Measurements from ENCODE around the gene NOBOX.
"Not testable (repeated sequence)": the region's sequence is repeated elsewhere in the genome, so short reads cannot be mapped to it uniquely, and the experiment has no call there.

The NOBOX gene

DNA sequence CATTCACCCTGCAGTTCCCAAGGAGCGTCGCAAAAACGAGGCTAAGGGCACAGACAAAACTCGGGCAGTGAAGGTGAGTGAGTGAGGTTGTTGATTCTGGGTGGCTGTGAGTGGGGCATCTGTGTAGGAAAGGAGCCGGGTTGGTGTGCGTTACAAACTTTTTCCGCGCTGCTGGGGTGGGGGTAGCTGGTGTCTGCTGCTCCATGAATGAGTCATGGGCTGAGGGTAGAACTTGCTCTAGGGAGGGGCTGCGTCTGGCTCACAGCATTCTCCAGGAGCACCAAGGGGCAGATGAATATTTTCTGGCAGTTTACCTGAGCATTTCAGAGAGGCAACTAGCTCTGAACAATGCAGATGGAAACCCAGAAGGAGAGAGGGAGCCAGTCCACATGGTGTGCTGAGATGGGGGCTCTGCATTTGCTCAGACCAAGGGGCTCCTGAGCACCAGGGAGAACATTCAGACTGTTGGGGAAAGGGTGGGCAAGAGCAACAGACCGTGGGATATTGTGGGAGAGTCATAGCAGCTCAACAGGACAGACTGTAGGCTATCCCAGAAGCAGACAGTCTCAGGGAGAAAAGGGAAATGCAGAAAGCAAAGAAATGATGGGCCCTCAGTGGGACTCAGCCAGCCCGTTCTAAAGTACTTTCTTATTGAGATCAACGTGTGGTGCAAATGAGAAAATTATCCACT, 18.8 kb downstream of the NOBOX start:
- Histone ChIP-seq H3K27me3 (ENCODE audit: low read depth) (no peaks in the 10 kb centered on the region), H3K4me1 (no peaks in the 10 kb centered on the region), H3K9me3 (no peaks in the 10 kb centered on the region), H3K4me3 (no peak overlapping the region), H3K36me3 (replicated peaks) (no peaks in the 10 kb centered on the region)
- no peak for DNase-seq (ENCODE audit: low spot score in 2 of 2)
- in situ Hi-C loops (cut with MboI; ENCODE audit: low sequenced_read_pairs), result no loop called here

DNA sequence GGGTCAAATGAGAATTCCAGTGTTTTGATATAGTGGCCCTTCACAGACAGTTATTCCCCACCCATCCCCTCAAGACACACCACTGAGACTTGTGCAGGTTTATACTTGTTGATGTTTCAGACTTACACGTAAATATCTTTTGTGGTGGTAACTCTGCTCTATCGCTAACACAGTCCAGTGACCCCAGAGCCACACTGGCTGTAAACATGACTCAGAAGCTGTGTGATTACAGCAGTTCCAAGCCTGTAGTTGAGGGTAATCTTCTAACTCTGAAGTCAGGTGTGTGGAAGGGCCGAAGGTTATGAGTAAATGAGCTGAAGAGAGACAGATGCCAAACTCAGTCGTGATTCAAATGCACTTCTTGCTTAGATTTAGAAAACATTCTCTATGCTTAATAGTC, 19.4 kb downstream of the NOBOX start:
- H3K4me1 ChIP-seq, result no peaks in the 10 kb centered on the region
- in situ Hi-C loops (cut with MboI; ENCODE audit: low sequenced_read_pairs), result no loop called here
- H3K27me3 ChIP-seq (ENCODE audit: low read depth), result no peaks in the 10 kb centered on the region
- H3K4me3 ChIP-seq, result no peak overlapping the region
- no peak for DNase-seq (ENCODE audit: low spot score in 2 of 2)
- no peaks in the 10 kb centered on the region for H3K9me3 ChIP-seq
- H3K36me3 ChIP-seq (replicated peaks), result no peaks in the 10 kb centered on the region

DNA sequence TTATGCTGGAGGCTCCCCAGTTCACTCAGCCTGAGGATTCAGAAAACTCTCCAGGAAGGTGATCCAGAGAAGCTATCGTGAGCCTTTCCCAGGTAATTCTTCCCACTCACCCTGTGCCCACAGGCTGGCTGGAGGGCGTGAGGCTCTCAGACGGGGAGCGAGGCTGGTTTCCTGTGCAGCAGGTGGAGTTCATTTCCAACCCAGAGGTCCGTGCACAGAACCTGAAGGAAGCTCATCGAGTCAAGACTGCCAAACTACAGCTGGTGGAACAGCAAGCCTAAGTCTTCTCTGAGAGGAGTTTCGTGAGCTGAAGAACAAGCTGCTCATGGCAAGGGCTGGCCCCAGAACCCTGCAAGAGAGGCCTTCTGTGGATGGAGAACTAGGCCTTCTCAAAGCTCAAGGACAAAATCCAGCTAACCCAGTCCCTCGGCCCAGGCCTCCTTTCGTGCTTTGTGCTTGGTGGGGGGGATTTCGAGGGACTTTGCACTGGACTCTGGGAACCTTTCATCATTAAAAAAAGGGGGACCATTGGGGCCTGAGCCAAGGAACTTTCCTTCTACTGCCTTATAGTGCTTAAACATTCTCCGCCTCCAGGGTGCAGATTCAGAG, 23.6 kb downstream of the NOBOX start:
- H3K4me3 ChIP-seq, result no peak overlapping the region
- in situ Hi-C loops (cut with MboI; ENCODE audit: low sequenced_read_pairs), result no loop called here

DNA sequence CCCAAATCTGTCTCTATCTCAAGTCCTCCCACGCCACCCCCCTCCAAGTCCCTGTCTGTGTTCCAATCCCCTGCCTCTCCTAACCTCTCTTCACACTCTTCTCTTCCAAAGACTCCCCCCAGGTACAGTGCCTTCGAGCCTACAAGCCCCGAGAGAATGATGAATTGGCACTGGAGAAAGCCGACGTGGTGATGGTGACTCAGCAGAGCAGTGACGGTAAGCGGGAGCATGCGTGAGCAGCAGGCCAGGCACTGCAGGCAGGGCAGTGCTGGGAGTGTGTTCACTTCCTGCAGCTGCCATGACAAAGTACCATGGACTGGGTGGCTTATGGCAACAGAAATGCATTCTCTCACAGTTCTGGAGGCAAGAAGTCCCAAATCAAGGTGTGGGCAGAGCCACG, 24.8 kb downstream of the NOBOX start:
- no peak for DNase-seq (ENCODE audit: low spot score in 2 of 2)
- Histone ChIP-seq H3K4me1 (no peaks in the 10 kb centered on the region), H3K9me3 (no peaks in the 10 kb centered on the region), H3K36me3 (replicated peaks) (no peaks in the 10 kb centered on the region), H3K27me3 (ENCODE audit: low read depth) (no peaks in the 10 kb centered on the region), H3K4me3 (no peak overlapping the region)
- in situ Hi-C loops (cut with MboI; ENCODE audit: low sequenced_read_pairs), result no loop called here

More for the DNA sequence above, 23.6 kb downstream of the NOBOX start:
- DNase-seq (ENCODE audit: low spot score in 2 of 2), result no peak
- Histone ChIP-seq H3K9me3 (no peaks in the 10 kb centered on the region), H3K4me1 (no peaks in the 10 kb centered on the region), H3K36me3 (replicated peaks) (no peaks in the 10 kb centered on the region), H3K27me3 (ENCODE audit: low read depth) (no peaks in the 10 kb centered on the region)

GRCh38 chr7:144369221-144369620, 34.3 kb downstream of the NOBOX start:
- DNase-seq (ENCODE audit: low spot score in 2 of 2); H3K27me3 ChIP-seq (ENCODE audit: low read depth); H3K4me1 ChIP-seq; in situ Hi-C loops (cut with MboI; ENCODE audit: low sequenced_read_pairs); H3K9me3 ChIP-seq; H3K36me3 ChIP-seq (replicated peaks); H3K4me3 ChIP-seq: not testable (repeated sequence)

- H3K4me3 ChIP-seq; H3K4me1 ChIP-seq; H3K9me3 ChIP-seq; H3K27me3 ChIP-seq (ENCODE audit: low read depth); DNase-seq (ENCODE audit: low spot score in 2 of 2); H3K36me3 ChIP-seq (replicated peaks); in situ Hi-C loops (cut with MboI; ENCODE audit: low sequenced_read_pairs): not testable (repeated sequence)
These were observed 36.2 kb downstream of the NOBOX start for GRCh38 chr7:144367250-144367649.

GRCh38 chr7:144365523-144365922, 38.0 kb downstream of the NOBOX start:
- H3K4me1 ChIP-seq; H3K36me3 ChIP-seq (replicated peaks); H3K9me3 ChIP-seq; DNase-seq (ENCODE audit: low spot score in 2 of 2); H3K4me3 ChIP-seq; in situ Hi-C loops (cut with MboI; ENCODE audit: low sequenced_read_pairs); H3K27me3 ChIP-seq (ENCODE audit: low read depth): not testable (repeated sequence)

DNA sequence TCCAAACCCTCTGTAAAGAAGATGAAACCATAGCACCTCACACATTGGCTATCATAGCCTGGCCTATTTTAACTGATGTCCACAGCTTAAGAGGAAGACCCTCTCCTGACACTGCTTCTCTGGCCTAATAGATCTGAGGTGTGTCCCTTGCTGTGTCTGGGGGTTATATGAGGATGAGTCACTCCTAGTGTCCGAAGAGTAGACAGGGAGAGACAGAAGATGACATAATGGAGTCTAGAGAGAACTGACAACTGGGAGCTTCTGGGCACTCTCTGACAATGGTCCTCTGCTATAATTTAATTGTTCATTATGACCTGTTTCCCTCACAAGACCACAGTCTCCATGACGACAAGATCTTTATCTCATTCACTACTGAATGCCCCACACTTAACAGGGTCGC, 41.4 kb downstream of the NOBOX start:
- in situ Hi-C loops (cut with MboI; ENCODE audit: low sequenced_read_pairs); H3K9me3 ChIP-seq; H3K4me1 ChIP-seq; H3K27me3 ChIP-seq (ENCODE audit: low read depth); H3K4me3 ChIP-seq; DNase-seq (ENCODE audit: low spot score in 2 of 2); H3K36me3 ChIP-seq (replicated peaks): not testable (repeated sequence)

- H3K36me3 ChIP-seq (replicated peaks); DNase-seq (ENCODE audit: low spot score in 2 of 2); H3K27me3 ChIP-seq (ENCODE audit: low read depth); H3K9me3 ChIP-seq; in situ Hi-C loops (cut with MboI; ENCODE audit: low sequenced_read_pairs); H3K4me3 ChIP-seq; H3K4me1 ChIP-seq: not testable (repeated sequence)
These were observed 46.6 kb downstream of the NOBOX start for GRCh38 chr7:144356860-144357259.

- H3K9me3 ChIP-seq; H3K27me3 ChIP-seq (ENCODE audit: low read depth); H3K4me3 ChIP-seq; DNase-seq (ENCODE audit: low spot score in 2 of 2); H3K36me3 ChIP-seq (replicated peaks); H3K4me1 ChIP-seq; in situ Hi-C loops (cut with MboI; ENCODE audit: low sequenced_read_pairs): not testable (repeated sequence)
These were observed 47.3 kb downstream of the NOBOX start for GRCh38 chr7:144356185-144356584.

- H3K9me3 ChIP-seq; H3K4me1 ChIP-seq; DNase-seq (ENCODE audit: low spot score in 2 of 2); H3K27me3 ChIP-seq (ENCODE audit: low read depth); in situ Hi-C loops (cut with MboI; ENCODE audit: low sequenced_read_pairs); H3K4me3 ChIP-seq; H3K36me3 ChIP-seq (replicated peaks): not testable (repeated sequence)
These were observed 48.2 kb downstream of the NOBOX start, which contains the start of gene ARHGEF5 for GRCh38 chr7:144355176-144355822. Gene ARHGEF5 (plus strand): TSS chr7:144355402. CDS start chr7:144362670, 7,268 bp downstream.

DNA sequence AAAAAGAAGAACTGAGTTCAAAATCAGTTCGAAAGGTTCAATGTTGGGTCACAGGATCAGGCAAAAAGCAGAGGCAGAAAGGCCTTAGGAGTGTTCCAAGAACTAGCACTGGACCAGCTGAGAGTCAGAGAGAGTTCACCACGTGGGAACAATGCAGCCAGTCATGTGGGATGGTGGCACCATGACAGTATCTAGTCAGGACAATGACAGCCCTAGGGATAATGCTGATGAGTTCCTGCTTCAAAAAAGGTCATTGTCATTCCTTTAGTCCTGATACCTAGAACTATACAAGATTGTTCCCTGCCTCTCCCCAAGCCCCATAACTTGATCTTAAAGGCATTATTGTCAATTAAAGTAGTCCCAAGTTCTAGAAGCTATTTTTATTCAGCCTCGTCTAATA, 51.8 kb downstream of the NOBOX start:
- H3K36me3 ChIP-seq (replicated peaks); in situ Hi-C loops (cut with MboI; ENCODE audit: low sequenced_read_pairs); H3K4me1 ChIP-seq; DNase-seq (ENCODE audit: low spot score in 2 of 2); H3K9me3 ChIP-seq; H3K4me3 ChIP-seq; H3K27me3 ChIP-seq (ENCODE audit: low read depth): not testable (repeated sequence)

- DNase-seq (ENCODE audit: low spot score in 2 of 2); H3K36me3 ChIP-seq (replicated peaks); in situ Hi-C loops (cut with MboI; ENCODE audit: low sequenced_read_pairs); H3K4me3 ChIP-seq; H3K9me3 ChIP-seq; H3K27me3 ChIP-seq (ENCODE audit: low read depth); H3K4me1 ChIP-seq: not testable (repeated sequence)
These were observed 54.9 kb downstream of the NOBOX start for GRCh38 chr7:144348625-144349024.
